H9 (cell line): ENCODE results near the gene KLHL10. TPM values are rescaled to one million over a fixed set of nuclear protein-coding genes. Genes with fewer than 3 reads are reported as not detected.

Experiments
- DNase-seq: peaks from one replicate; pipeline ENCODE4 v3.0.0-alpha.2; 2017
- H2AFZ ChIP-seq: one replicate; pipeline ENCODE4 v1.6.1; 2013; ENCODE audit warnings: mild to moderate bottlenecking, low read length, control low read depth, moderate library complexity
- H2AK5ac ChIP-seq: 2 replicates; pipeline ENCODE4 v1.6.1; 2013; ENCODE audit warnings: low read length, control low read depth, mixed read lengths; ENCODE audit not compliant: insufficient read length
- H2BK120ac ChIP-seq: one replicate; pipeline ENCODE4 v1.6.1; 2013; ENCODE audit warnings: low read depth, mild to moderate bottlenecking, low read length, control low read depth, inconsistent platforms; ENCODE audit not compliant: poor library complexity, severe bottlenecking
- H2BK12ac ChIP-seq: 2 replicates; pipeline ENCODE4 v1.6.1; 2013; ENCODE audit warnings: low read length, control low read depth, mixed read lengths, low read depth; ENCODE audit not compliant: insufficient read length
- H2BK15ac ChIP-seq: 2 replicates; pipeline ENCODE4 v1.6.1; 2013; ENCODE audit warnings: low read depth, low read length, control low read depth
- H2BK20ac ChIP-seq: one replicate; pipeline ENCODE4 v1.6.1; 2013; ENCODE audit warnings: low read depth, mild to moderate bottlenecking, low read length, control low read depth, inconsistent platforms; ENCODE audit not compliant: poor library complexity, severe bottlenecking
- H2BK5ac ChIP-seq: 2 replicates; pipeline ENCODE4 v1.6.1; 2013; ENCODE audit warnings: low read length, control low read depth, mixed read lengths; ENCODE audit not compliant: insufficient read length
- H3K14ac ChIP-seq: 2 replicates; pipeline ENCODE4 v1.6.1; 2013; ENCODE audit warnings: low read length, control low read depth; ENCODE audit not compliant: insufficient read depth
- H3K18ac ChIP-seq: 2 replicates; pipeline ENCODE4 v1.6.1; 2013; ENCODE audit warnings: low read depth, mild to moderate bottlenecking, mixed read lengths, low read length, control low read depth; ENCODE audit not compliant: insufficient read length
- H3K23ac ChIP-seq: 2 replicates; pipeline ENCODE4 v1.6.1; 2013; ENCODE audit warnings: low read length, control low read depth, mixed read lengths, low read depth; ENCODE audit not compliant: insufficient read length
- H3K23me2 ChIP-seq: 2 replicates; pipeline ENCODE4 v1.6.1; 2013; ENCODE audit warnings: low read depth, mild to moderate bottlenecking, mixed read lengths, low read length, control low read depth; ENCODE audit not compliant: insufficient read length, poor library complexity, severe bottlenecking
- H3K27ac ChIP-seq: 2 replicates; pipeline ENCODE4 v1.5.1; 2013; ENCODE audit warnings: low read length, control low read depth, mixed read lengths, low read depth; ENCODE audit not compliant: insufficient read length
- H3K27me3 ChIP-seq: 2 replicates; pipeline ENCODE4 v1.6.1; 2013; ENCODE audit warnings: low read length, control low read depth, inconsistent platforms; ENCODE audit not compliant: insufficient read depth
- H3K4ac ChIP-seq: 2 replicates; pipeline ENCODE4 v1.6.1; 2013; ENCODE audit warnings: low read depth, mild to moderate bottlenecking, control low read depth, inconsistent platforms, low read length, moderate library complexity
- H3K4me1 ChIP-seq: 2 replicates; pipeline ENCODE4 v1.6.1; 2013; ENCODE audit warnings: low read length, control low read depth, inconsistent platforms; ENCODE audit not compliant: insufficient read depth
- H3K4me2 ChIP-seq: 2 replicates; pipeline ENCODE4 v1.6.1; 2013; ENCODE audit warnings: low read length, control low read depth, mixed read lengths; ENCODE audit not compliant: insufficient read length, insufficient read depth
- H3K56ac ChIP-seq: 2 replicates; pipeline ENCODE4 v1.6.1; 2013; ENCODE audit warnings: low read depth, mild to moderate bottlenecking, mixed read lengths, low read length, control low read depth; ENCODE audit not compliant: insufficient read length
- H3K79me1 ChIP-seq: 2 replicates; pipeline ENCODE4 v1.6.1; 2013; ENCODE audit warnings: low read depth, mild to moderate bottlenecking, moderate library complexity, low read length, control low read depth, inconsistent platforms; ENCODE audit not compliant: insufficient read depth, poor library complexity, severe bottlenecking
- H3K79me2 ChIP-seq: 2 replicates; pipeline ENCODE4 v1.6.1; 2013; ENCODE audit warnings: low read length, control low read depth, inconsistent platforms; ENCODE audit not compliant: insufficient read depth
- H3K9ac ChIP-seq: 2 replicates; pipeline ENCODE4 v1.6.1; 2013; ENCODE audit warnings: low read length, control low read depth, mixed read lengths; ENCODE audit not compliant: insufficient read length; ENCODE audit errors: extremely low read depth
- H3K9me3 ChIP-seq: one replicate; pipeline ENCODE4 v1.6.1; 2013; ENCODE audit warnings: low read depth, low read length, inconsistent platforms; ENCODE audit not compliant: control insufficient read depth
- H3T11ph ChIP-seq: one replicate; pipeline ENCODE4 v1.6.1; 2013; ENCODE audit warnings: mild to moderate bottlenecking, low read length, control low read depth, inconsistent platforms
- H4K20me1 ChIP-seq: one replicate; pipeline ENCODE4 v1.6.1; 2013; ENCODE audit not compliant: control insufficient read depth, insufficient read length, insufficient read depth
- H4K5ac ChIP-seq: 2 replicates; pipeline ENCODE4 v1.6.1; 2013; ENCODE audit warnings: low read depth, mild to moderate bottlenecking, mixed read lengths, low read length, control low read depth; ENCODE audit not compliant: insufficient read length
- H4K8ac ChIP-seq: replicated peaks from 2 replicates; pipeline ENCODE4 v1.6.1; 2013; ENCODE audit warnings: low read length, control low read depth, mixed read lengths, low read depth; ENCODE audit not compliant: insufficient read length
- H4K91ac ChIP-seq: 2 replicates; pipeline ENCODE4 v1.6.1; 2013; ENCODE audit warnings: low read depth, mild to moderate bottlenecking, moderate library complexity, mixed read lengths, low read length, control low read depth; ENCODE audit not compliant: insufficient read length
- H3K27ac Mint-ChIP-seq, 3 experiments: 2 replicates in 2 of 3; 3 replicates in 1 of 3; pipeline ENCODE4 v1.8.0; 2020 to 2021; ENCODE audit warnings: mixed read lengths in 3 of 3, mild to moderate bottlenecking in 1 of 3, moderate library complexity in 1 of 3
- H3K27me3 Mint-ChIP-seq: 2 replicates; pipeline ENCODE4 v1.8.0; 2021; ENCODE audit warnings: low read depth, mild to moderate bottlenecking, moderate library complexity, mixed read lengths
- H3K36me3 Mint-ChIP-seq, 3 experiments: 2 replicates in 2 of 3; 3 replicates in 1 of 3; pipeline ENCODE4 v1.8.0; 2020 to 2021; ENCODE audit warnings: low read depth in 3 of 3, mixed read lengths in 3 of 3; ENCODE audit not compliant: insufficient read depth in 1 of 3
- H3K4me1 Mint-ChIP-seq, 2 experiments: 2 replicates each; pipeline ENCODE4 v1.8.0; 2020; ENCODE audit warnings: mixed read lengths in 2 of 2
- H3K4me3 Mint-ChIP-seq, 2 experiments: 2 replicates in 1 of 2; 3 replicates in 1 of 2; pipeline ENCODE4 v1.8.0; 2020 to 2021; ENCODE audit warnings: mild to moderate bottlenecking in 2 of 2, mixed read lengths in 2 of 2, moderate library complexity in 1 of 2
- H3K9me3 Mint-ChIP-seq, 2 experiments: 2 replicates in 1 of 2; 3 replicates in 1 of 2; pipeline ENCODE4 v1.8.0; 2020; ENCODE audit warnings: mild to moderate bottlenecking in 2 of 2, mixed read lengths in 2 of 2, moderate library complexity in 1 of 2
- WGBS: extraction: QIAGEN DNeasy Blood & Tissue Kit; methylation state at CpG from one replicate; pipeline ENCODE4 v1.1.7; 2013; ENCODE audit warnings: missing lambda C conversion rate, low lambda C conversion rate, mixed read lengths; ENCODE audit not compliant: insufficient read length; ENCODE audit errors: extremely low coverage; 5-methylcytosine and 5-hydroxymethylcytosine counted together
- total RNA-seq: library from RNA; stranded (reverse); gene quantifications from 2 replicates; pipeline ENCODE4 v1.2.1, GENCODE V29; 2021
- TF ChIP-seq, protein P1 (sequence below): fragments of 200-600 bp; sonication (generic); conservative IDR thresholded peaks from 3 replicates; pipeline ENCODE4 v1.8.0; 2021; ENCODE audit warnings: antibody characterized with exemption, mild to moderate bottlenecking

The KLHL10 gene
- total RNA-seq, 1 experiment from 2014 or later: 0.46 TPM

DNA sequence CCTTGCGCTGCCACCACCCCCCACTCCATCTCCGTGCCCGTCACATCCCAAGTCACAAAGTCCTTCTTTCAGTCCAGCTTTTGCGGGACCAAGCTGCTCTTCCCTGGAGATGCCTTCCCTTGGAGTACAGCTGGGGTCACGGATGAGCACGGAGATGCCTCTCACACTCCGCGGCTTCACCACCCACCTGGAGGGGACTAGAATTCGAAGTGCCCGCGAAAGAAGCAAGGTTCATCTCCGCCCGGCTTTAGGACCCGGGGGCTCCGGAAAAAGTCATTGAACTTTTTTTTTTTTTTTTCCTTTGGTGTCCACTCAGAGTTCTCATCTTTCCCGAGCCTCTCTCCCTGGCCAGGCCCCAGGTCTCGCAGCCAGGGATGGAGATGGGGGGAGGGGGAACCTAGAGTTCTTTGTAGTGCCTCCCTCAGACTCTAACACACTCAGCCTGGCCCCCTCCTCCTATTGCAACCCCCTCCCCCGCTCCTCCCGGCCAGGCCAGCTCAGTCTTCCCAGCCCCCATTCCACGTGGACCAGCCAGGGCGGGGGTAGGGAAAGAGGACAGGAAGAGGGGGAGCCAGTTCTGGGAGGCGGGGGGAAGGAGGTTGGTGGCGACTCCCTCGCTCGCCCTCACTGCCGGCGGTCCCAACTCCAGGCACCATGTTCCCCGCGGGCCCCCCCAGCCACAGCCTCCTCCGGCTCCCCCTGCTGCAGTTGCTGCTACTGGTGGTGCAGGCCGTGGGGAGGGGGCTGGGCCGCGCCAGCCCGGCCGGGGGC lies 25.1 kb upstream of the KLHL10 start, which contains the start of gene FKBP10:
Gene FKBP10 (plus strand): TSS at position 624 of the 771 bp plus-strand sequence. CDS start 31 bp downstream, at position 655.
- Histone ChIP-seq H2BK120ac (no peak within 1 kb of the TSS), H3K4ac (no peak within 1 kb of the TSS), H2AK5ac (no peak within 1 kb of the TSS), H3K14ac (no peak within 1 kb of the TSS; the same call in 1 of the 2 replicates), H3K27me3 (no peaks in the 10 kb centered on the region), H3K23ac (no peak within 1 kb of the TSS), H2AFZ (no peak within 1 kb of the TSS), H2BK20ac (no peak within 1 kb of the TSS), H2BK5ac (no peak within 1 kb of the TSS), H4K5ac (no peak within 1 kb of the TSS), H2BK12ac (no peak within 1 kb of the TSS), H2BK15ac (no peak within 1 kb of the TSS), H3K9me3 (no peaks in the 10 kb centered on the region), H4K8ac (no peak within 1 kb of the TSS), H3K79me2 (peaks cover 14% of the 10 kb centered on the region; the same call in 1 of the 2 replicates), H3K56ac (no peak within 1 kb of the TSS), H3K4me2 (peak within 1 kb of the TSS; percentile 76), H3K9ac (peak within 1 kb of the TSS; percentile 51), H4K91ac (no peak within 1 kb of the TSS), H3K79me1 (peaks cover 2% of the 10 kb centered on the region), H3K4me1 (peaks cover 4% of the 10 kb centered on the region; the same call in 1 of the 2 replicates), H3K23me2 (peaks cover 16% of the 10 kb centered on the region), H3K27ac (no peak within 1 kb of the TSS), H3T11ph (no peak within 1 kb of the TSS), H4K20me1 (no peaks in the 10 kb centered on the region), H3K18ac (no peak within 1 kb of the TSS)
- WGBS: no CpG with 5 or more reads among the region's 35 CpGs
- Mint-ChIP-seq H3K4me1 (peaks cover 23 to 31% of the 10 kb centered on the region in 2 experiments), H3K36me3 (peaks cover 23 to 30% (median 29%) of the 10 kb centered on the region in 3 experiments), H3K9me3 (peaks cover 0 to 10% of the 10 kb centered on the region in 2 experiments; a peak in 3 of 5 replicates), H3K27me3 (peaks cover 11% of the 10 kb centered on the region), H3K4me3 (peak within 1 kb of the TSS; percentile 91 to 99), H3K27ac (peak within 1 kb of the TSS; percentile 79 to 97 (median 91); a peak in 6 of 7 replicates)
- DNase-seq: peak; percentile 94
- TF ChIP-seq, protein P1, sequence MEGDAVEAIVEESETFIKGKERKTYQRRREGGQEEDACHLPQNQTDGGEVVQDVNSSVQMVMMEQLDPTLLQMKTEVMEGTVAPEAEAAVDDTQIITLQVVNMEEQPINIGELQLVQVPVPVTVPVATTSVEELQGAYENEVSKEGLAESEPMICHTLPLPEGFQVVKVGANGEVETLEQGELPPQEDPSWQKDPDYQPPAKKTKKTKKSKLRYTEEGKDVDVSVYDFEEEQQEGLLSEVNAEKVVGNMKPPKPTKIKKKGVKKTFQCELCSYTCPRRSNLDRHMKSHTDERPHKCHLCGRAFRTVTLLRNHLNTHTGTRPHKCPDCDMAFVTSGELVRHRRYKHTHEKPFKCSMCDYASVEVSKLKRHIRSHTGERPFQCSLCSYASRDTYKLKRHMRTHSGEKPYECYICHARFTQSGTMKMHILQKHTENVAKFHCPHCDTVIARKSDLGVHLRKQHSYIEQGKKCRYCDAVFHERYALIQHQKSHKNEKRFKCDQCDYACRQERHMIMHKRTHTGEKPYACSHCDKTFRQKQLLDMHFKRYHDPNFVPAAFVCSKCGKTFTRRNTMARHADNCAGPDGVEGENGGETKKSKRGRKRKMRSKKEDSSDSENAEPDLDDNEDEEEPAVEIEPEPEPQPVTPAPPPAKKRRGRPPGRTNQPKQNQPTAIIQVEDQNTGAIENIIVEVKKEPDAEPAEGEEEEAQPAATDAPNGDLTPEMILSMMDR: no peak
